Activated CD4-positive, alpha-beta T cell treated with anti-CD3 and anti-CD28 coated beads, Interleukin-2, amount 10 ng/mL, durations not matched to agents 7 days and 5 days (primary cell): ENCODE data around the gene RAD51B. TPM values are rescaled to one million over a fixed set of nuclear protein-coding genes. Genes with fewer than 3 reads are reported as not detected.

Experiments
- CTCF ChIA-PET: fragments of 350-600 bp; sonication (Branson Sonifier 250); formaldehyde crosslinking; loops from one replicate; lab custom pipeline; 2021; ENCODE audit warnings: antibody characterized with exemption; lab: Charles Lee
- POLR2A ChIA-PET: fragments of 350-600 bp; sonication (Branson Sonifier 250); formaldehyde crosslinking; loops from one replicate; lab custom pipeline; 2021; ENCODE audit warnings: antibody characterized with exemption; lab: Charles Lee
- DNase-seq: peaks from one replicate; pipeline ENCODE4 v3.0.0-alpha.2; 2020
- H3K27ac Mint-ChIP-seq: one replicate; pipeline ENCODE4 v1.8.0; 2021; ENCODE audit warnings: mild to moderate bottlenecking, moderate library complexity, mixed read lengths
- H3K27me3 Mint-ChIP-seq: one replicate; pipeline ENCODE4 v1.8.0; 2021; ENCODE audit warnings: mixed read lengths
- H3K36me3 Mint-ChIP-seq: one replicate; pipeline ENCODE4 v1.8.0; 2021; ENCODE audit warnings: low read depth, mixed read lengths
- H3K4me1 Mint-ChIP-seq: one replicate; pipeline ENCODE4 v1.8.0; 2021; ENCODE audit warnings: mixed read lengths
- H3K4me3 Mint-ChIP-seq: one replicate; pipeline ENCODE4 v1.8.0; 2021; ENCODE audit warnings: mild to moderate bottlenecking, moderate library complexity, mixed read lengths
- H3K9me3 Mint-ChIP-seq: one replicate; pipeline ENCODE4 v1.8.0; 2021; ENCODE audit warnings: mixed read lengths
- total RNA-seq, 2 experiments: library from RNA; stranded (reverse); gene quantifications; one replicate each; pipeline ENCODE4 v1.2.3, GENCODE V29; 2021

RAD51B gene
- total RNA-seq, 2 experiments from 2014 or later: 20.6 to 30.3 TPM

DNA sequence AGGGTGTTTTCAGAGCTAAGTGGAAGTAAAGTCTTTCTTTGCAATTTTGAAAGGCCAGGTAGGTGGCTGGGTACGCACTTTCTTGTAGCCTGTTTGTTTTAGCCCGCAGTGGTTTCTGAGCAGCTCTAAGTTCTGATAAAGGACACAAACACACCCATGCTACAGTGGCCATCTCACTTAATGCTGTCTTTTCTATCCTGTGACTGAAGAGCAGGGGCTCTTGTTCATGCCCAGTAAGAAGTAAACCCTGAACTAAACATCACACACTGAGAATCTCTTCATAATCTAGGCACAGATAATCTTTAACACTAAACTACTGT, 427.2 kb downstream of the RAD51B start:
- no peaks in the 10 kb centered on the region for H3K9me3 Mint-ChIP-seq
- peaks cover 36% of the 10 kb centered on the region for H3K4me1 Mint-ChIP-seq
- no peak overlapping the region for H3K4me3 Mint-ChIP-seq
- H3K36me3 Mint-ChIP-seq: no peaks in the 10 kb centered on the region
- ChIA-PET POLR2A (no interaction called here), CTCF (interaction anchor here (1.3 to 9.9 kb wide), 2 partner anchors 571 to 597 kb away, joined by 3 to 65 read pairs; no protein-coding TSS in a partner anchor)
- H3K27me3 Mint-ChIP-seq: no peaks in the 10 kb centered on the region
- H3K27ac Mint-ChIP-seq: no peak overlapping the region
- DNase-seq: no peak

DNA sequence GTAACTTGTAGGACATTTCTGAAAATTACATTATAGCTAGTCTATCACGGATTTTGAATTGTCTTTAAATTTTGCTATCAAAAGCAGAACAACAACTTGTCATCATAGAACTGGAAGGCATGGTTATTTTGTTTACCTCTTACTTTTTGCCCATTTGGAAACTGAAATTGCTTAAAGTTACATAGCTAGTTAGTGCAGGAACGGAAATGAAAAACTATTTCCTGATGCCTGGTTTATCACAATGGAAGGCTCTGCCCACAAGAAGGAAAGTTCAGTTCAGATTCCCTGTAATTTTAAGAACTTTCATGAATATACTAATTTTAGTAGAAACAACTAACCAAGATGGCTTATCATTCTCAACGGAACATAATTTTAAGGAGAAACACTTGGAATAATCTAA, 427.7 kb downstream of the RAD51B start:
- Mint-ChIP-seq H3K36me3 (no peaks in the 10 kb centered on the region), H3K27ac (no peak overlapping the region), H3K9me3 (no peaks in the 10 kb centered on the region), H3K4me1 (peaks cover 37% of the 10 kb centered on the region), H3K27me3 (no peaks in the 10 kb centered on the region), H3K4me3 (no peak overlapping the region)
- no peak for DNase-seq
- ChIA-PET CTCF (interaction anchor here (0.7 to 9.9 kb wide), 6 partner anchors 19 to 736 kb away, joined by 3 to 65 read pairs (median 4); no protein-coding TSS in a partner anchor), POLR2A (no interaction called here)

DNA sequence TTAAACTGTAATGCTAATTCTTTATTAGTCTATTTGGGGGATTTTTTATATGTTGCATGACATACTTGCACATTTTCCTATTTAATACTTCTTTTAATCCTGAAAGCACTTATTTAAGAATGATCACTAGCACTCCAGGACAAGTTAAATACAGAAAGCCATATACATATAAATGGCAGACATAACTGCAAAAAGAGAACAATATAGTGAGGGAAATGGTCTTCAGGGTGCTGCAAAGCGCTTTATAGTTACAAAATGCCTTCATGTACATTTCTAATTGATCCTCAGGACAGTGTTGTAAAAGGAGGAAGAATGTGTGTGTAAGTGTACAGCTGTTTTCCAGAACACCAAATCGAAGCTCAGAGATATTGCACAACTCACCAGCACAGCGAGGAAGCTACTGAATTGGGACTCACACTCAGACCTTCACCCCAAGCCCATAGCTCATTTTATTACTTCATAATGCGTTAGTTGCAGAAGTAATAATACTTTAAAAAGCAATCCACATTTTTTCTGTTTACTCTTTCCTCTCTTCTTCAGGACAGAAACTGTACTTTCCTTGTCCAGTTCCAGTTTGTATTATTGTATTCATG, 428.2 kb downstream of the RAD51B start:
- Mint-ChIP-seq H3K9me3 (no peaks in the 10 kb centered on the region), H3K4me3 (no peak overlapping the region), H3K4me1 (peaks cover 37% of the 10 kb centered on the region), H3K36me3 (no peaks in the 10 kb centered on the region), H3K27ac (no peak overlapping the region), H3K27me3 (no peaks in the 10 kb centered on the region)
- ChIA-PET CTCF (interaction anchor here (0.7 to 9.9 kb wide), 5 partner anchors 19 to 735 kb away, joined by 3 to 65 read pairs (median 4); no protein-coding TSS in a partner anchor), POLR2A (no interaction called here)
- no peak for DNase-seq

DNA sequence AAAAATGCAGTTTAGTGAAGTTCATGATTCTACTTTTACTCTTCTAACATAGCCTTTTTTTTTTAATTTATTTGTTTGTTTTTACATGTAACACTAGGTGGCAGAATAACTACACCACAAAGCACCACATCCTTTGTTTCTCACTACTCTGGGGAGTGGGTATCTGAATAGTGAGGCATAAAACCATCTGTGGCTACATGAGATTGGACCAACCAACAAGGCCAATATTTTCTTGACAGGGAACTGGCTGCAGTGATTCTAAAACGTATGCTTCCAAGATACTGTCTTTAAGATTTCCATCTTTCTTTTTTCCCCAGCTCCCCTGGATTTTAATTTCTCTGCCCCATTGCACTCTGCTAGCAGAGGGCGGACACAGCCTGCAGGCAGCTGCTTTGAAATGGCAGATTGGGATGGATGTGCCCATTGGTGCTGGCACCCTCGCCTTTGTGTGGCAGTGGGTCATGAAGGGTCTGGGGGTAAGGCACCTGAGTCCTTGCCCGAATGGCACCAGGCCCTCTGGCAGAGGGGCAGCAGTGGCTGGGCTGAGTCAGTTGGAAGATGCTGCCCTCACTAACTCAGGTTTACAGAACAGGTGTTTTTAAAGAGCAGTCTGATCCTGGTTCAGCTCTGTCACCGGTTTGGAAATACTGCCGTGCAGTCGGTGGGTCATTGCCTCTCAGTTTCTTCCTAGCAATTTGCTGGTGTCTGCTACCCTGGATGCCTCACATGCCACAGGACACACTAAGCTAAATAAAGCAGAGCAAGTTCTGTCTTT, 429.1 kb downstream of the RAD51B start:
- Mint-ChIP-seq H3K27me3 (no peaks in the 10 kb centered on the region), H3K4me3 (no peak overlapping the region), H3K4me1 (peaks cover 37% of the 10 kb centered on the region), H3K9me3 (no peaks in the 10 kb centered on the region), H3K36me3 (no peaks in the 10 kb centered on the region), H3K27ac (no peak overlapping the region)
- POLR2A ChIA-PET: no interaction called here
- peak; percentile 36 for DNase-seq
- CTCF ChIA-PET: interaction anchor here (0.8 to 9.9 kb wide), 9 partner anchors 12 to 595 kb away, joined by 3 to 65 read pairs (median 5); no protein-coding TSS in a partner anchor

DNA sequence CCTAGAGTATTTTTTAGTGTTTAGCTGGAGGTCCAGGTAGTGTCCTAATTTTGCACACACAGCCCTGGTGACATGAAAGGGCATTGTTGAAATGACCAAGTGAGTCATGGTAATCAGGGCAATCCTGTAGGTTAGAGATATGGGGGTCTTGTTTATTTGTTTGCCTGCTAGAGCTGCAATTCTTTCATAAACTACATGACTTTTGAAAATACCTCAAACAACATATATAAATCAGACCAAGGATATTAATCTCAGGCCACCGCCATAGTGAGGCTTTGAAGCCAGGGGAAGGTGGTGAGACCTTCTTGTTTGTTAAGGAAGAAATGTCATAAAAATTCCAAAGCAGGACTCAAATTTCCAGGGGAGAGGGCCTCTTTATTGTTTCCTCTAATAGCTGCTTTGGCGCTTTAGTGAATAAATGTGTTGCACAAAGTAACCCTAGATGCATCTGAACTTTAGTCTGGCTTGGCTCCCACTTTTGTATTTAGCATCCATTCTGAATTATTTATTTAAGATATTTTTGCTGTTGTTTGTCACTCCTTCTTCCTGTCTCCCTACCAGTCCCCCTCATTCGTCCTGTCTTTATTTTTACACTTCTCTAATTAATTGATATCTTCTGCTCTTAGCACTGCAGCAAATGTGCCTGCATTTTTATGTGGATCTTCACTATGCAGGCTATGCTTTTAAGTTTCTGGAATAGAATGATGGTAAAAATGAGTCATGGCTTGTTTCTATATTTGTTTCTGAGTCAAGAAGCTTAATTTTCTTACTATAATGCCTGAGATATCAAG, 430.3 kb downstream of the RAD51B start:
- ChIA-PET POLR2A (no interaction called here), CTCF (interaction anchor here (0.9 to 9.9 kb wide), 9 partner anchors 11 to 568 kb away, joined by 3 to 65 read pairs (median 4); no protein-coding TSS in a partner anchor)
- Mint-ChIP-seq H3K9me3 (no peaks in the 10 kb centered on the region), H3K4me3 (no peak overlapping the region), H3K4me1 (peaks cover 38% of the 10 kb centered on the region), H3K27ac (no peak overlapping the region), H3K36me3 (no peaks in the 10 kb centered on the region), H3K27me3 (no peaks in the 10 kb centered on the region)
- DNase-seq: no peak

DNA sequence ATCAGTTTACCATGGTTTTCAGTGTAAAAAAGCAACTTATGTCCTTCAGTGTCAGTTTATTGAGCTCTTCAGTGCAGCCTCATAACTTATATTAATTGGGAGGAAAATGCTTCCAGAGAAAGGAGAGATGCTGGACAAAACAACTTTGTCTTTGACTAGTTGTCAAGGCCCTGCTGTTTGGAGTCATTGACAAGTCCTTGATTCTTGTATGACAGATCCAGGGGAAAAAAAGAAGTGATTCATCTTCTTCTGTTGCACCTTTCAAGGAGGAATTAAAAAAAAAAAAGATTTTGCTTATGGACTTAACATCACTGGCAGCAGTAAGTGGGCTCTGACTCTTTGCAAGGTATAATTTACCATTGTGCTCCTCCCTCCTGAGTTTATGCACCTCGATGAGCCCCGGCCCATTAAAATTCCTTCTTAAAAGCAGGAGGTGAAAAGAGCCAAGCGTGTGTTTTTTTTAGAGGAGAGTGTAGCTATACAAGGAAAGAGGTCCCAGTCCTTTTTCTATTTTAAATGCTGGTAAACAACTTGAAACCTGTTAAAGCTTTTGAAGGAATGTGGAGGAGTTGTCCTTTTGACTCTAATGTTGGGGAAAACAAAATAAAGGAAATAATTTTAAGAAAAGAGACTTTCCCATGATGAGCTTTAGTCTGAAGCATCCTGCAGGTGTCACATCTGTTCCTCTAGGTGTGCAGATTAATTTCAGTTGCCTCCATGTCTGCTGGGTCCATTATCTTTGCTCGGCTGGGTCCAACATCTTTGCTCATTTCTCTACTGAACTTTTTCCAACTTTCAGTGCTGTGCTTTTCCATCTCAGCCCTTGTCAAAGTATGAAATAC, 431.6 kb downstream of the RAD51B start:
- Mint-ChIP-seq H3K4me1 (peaks cover 43% of the 10 kb centered on the region), H3K4me3 (no peak overlapping the region), H3K36me3 (no peaks in the 10 kb centered on the region), H3K27ac (no peak overlapping the region), H3K27me3 (no peaks in the 10 kb centered on the region), H3K9me3 (no peaks in the 10 kb centered on the region)
- peak; percentile 12 for DNase-seq
- CTCF ChIA-PET: interaction anchor here (0.5 to 9.9 kb wide), 8 partner anchors 16 to 759 kb away, joined by 3 to 65 read pairs (median 3); no protein-coding TSS in a partner anchor
- POLR2A ChIA-PET: no interaction called here

DNA sequence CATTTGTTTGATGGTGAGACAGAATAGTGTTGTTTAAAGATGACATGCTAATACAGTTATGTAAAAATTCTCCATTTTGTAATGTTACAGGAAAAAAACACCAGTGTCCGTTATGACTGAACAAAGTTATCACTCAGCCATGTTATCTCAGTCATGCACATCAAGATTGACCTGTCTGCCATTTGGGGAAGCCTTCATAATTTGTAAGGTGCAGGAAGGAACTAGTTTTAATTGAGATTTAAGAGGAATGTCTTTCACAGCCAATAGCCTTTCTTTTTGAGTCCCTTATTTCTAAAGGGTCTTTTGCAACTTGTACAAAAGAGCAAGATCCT, 432.2 kb downstream of the RAD51B start:
- Mint-ChIP-seq H3K4me1 (peaks cover 43% of the 10 kb centered on the region), H3K27ac (no peak overlapping the region), H3K27me3 (no peaks in the 10 kb centered on the region), H3K36me3 (no peaks in the 10 kb centered on the region), H3K4me3 (no peak overlapping the region), H3K9me3 (no peaks in the 10 kb centered on the region)
- POLR2A ChIA-PET: no interaction called here
- CTCF ChIA-PET: interaction anchor here (1.0 to 9.9 kb wide), 5 partner anchors 17 to 592 kb away, joined by 3 to 65 read pairs (median 3); no protein-coding TSS in a partner anchor
- no peak for DNase-seq

DNA sequence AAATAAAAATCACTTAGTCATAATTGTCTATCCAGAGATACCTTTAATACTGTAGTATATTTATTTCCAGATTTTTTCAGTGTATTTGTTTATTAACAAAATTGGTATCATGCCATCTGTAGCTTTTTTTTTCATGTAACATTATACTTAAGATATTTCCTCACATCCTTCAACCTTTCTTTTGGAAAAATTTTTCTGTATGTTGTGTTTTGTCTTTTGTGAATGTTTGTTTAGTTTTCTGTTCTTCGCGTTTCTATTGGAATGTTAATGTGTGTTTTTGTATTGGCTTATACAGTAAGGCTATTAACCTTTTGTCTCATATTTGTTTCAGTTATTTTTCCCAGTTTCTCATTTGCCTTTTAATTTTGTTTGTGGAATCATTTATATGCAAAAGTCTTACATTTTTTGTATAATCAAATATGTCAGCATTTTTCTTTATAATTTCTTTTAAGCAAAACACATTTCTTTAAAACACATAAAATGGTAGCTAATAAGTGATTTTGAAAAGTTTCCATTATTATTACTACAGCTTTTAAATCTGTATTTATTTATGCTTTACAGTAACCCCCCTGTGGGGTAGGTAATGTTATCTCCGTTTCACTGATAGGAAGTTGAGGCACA, 433.7 kb downstream of the RAD51B start:
- Mint-ChIP-seq H3K27ac (no peak overlapping the region), H3K4me1 (peaks cover 33% of the 10 kb centered on the region), H3K27me3 (no peaks in the 10 kb centered on the region), H3K9me3 (no peaks in the 10 kb centered on the region), H3K36me3 (no peaks in the 10 kb centered on the region), H3K4me3 (no peak overlapping the region)
- ChIA-PET CTCF (interaction anchor here (1.0 to 1.6 kb wide), 3 partner anchors 13 to 563 kb away, joined by 3 to 4 read pairs (median 4); no protein-coding TSS in a partner anchor), POLR2A (no interaction called here)
- DNase-seq: no peak

DNA sequence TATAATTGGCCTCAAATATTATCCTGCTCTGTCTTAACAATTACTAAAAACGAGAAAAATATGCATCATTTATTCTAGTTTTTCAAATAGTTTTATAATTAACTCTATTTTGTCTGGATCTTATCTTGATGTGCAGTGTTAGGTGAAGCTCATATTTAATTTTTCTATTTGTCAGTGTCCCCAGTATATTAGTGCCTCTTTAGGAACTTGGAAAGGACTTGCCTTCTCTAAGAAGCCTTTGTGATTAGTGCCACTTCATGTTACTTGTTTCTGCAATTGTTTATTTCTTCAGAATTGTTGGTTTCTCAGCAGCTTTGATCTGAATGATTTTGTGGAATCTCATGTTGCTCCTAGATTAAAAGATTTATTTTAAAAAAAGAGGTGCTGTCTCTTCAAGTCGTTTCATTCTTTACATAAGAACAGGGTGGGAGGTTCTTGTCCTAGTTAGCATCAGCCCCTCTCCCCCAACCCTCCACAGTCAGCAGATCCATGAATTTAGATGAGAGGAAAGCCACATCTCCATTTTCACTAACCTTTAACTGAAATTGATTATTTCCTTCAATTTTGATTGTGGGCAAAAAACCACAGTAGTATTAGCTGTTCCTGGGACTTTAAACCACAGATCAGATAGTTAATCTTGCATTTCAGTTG, 434.4 kb downstream of the RAD51B start:
- Mint-ChIP-seq H3K36me3 (no peaks in the 10 kb centered on the region), H3K27me3 (no peaks in the 10 kb centered on the region), H3K4me3 (no peak overlapping the region), H3K9me3 (no peaks in the 10 kb centered on the region), H3K4me1 (peaks cover 32% of the 10 kb centered on the region), H3K27ac (no peak overlapping the region)
- POLR2A ChIA-PET: no interaction called here
- CTCF ChIA-PET: interaction anchor here (1.0 to 1.6 kb wide), 3 partner anchors 13 to 562 kb away, joined by 3 to 4 read pairs (median 4); no protein-coding TSS in a partner anchor
- DNase-seq: no peak

DNA sequence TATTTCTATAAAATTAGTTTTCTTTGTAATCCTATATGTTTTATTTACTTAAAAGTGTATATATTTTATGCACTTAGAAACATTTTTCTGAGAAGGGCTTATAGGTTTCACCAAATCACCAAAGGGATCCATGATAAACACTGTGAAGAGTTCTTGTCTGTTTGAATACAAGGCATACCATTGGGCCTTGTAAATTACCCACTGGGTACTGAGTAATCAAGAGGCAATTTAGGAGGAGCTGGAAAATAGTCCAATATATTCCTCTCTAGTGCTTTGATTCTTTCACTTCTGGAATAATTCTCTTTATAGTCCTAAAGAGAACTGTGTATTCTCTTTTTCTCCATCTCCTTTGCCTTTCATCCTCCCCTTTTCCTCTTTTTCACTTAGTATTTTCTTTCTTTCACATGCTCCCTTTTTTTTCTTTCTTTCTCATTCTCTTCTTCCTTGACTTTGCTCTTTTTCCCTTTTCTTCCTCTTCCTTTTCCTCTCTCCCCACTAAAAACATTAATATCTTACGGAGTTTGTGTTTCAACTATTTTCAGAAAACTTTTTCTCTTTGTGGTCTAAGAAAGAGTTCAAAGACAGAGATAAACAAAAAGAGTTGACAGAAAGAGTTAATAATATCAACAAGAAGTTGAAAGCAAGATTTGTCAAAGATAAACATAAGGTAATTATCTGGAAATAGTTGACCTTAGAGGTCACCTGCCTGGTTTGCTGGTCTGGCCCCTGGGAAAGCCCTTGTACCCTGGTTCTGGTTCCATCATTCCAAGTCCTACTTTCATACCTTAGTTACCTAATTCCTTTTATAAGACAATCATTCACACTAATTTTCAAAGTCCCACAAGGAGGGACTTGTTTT, 435.3 kb downstream of the RAD51B start:
- H3K27me3 Mint-ChIP-seq: no peaks in the 10 kb centered on the region
- H3K4me1 Mint-ChIP-seq: peaks cover 31% of the 10 kb centered on the region
- DNase-seq: no peak
- H3K9me3 Mint-ChIP-seq: no peaks in the 10 kb centered on the region
- ChIA-PET CTCF (interaction anchor here (1.6 to 1.7 kb wide), 2 partner anchors 561 to 562 kb away, joined by 4 read pairs; no protein-coding TSS in a partner anchor), POLR2A (no interaction called here)
- H3K36me3 Mint-ChIP-seq: no peaks in the 10 kb centered on the region
- H3K4me3 Mint-ChIP-seq: no peak overlapping the region
- no peak overlapping the region for H3K27ac Mint-ChIP-seq
